K562 (cell line): Measurements from ENCODE around the gene SFT2D2. TPM values are rescaled to one million over a fixed set of nuclear protein-coding genes. Genes with fewer than 3 reads are reported as not detected.

Experiments used
- CEBPG ChIP-seq, 3 experiments: fragments of 200-800 bp in 1 of 3; sonication (Bioruptor generic) in 1 of 3; sonication (generic) in 1 of 3; formaldehyde crosslinking in 1 of 3; IDR thresholded peaks in 2 of 3; conservative IDR thresholded peaks in 1 of 3; 2 replicates each; pipeline versions ENCODE4 v1.6.1 to v1.8.0; 2016 to 2022; ENCODE audit warnings: missing compliant biosample characterization in 2 of 3, missing genetic modification characterization in 2 of 3, mild to moderate bottlenecking in 1 of 3, missing genetic modification reagents in 1 of 3
- HDAC2 ChIP-seq: fragments of 450-650 bp; IDR thresholded peaks from 2 replicates; pipeline ENCODE4 v1.6.1; 2016; ENCODE audit warnings: mild to moderate bottlenecking
- MAZ ChIP-seq, 2 experiments: fragments of 450-650 bp in 1 of 2; sonication (generic) in 1 of 2; formaldehyde crosslinking; IDR thresholded peaks in 1 of 2; conservative IDR thresholded peaks in 1 of 2; 2 replicates each; pipeline versions ENCODE4 v1.4.0 to v1.5.0; 2020; ENCODE audit warnings: mild to moderate bottlenecking in 1 of 2, missing genetic modification reagents in 1 of 2
- MECOM ChIP-seq: fragments of 250-450 bp; sonication (Bioruptor Pico); IDR thresholded peaks from 2 replicates; pipeline ENCODE4 v1.8.0; 2022; ENCODE audit warnings: inconsistent platforms
- NBN ChIP-seq: fragments of 450-650 bp; IDR thresholded peaks from 2 replicates; pipeline ENCODE4 v1.6.1; 2016; ENCODE audit warnings: low read depth, mild to moderate bottlenecking
- PRMT5 ChIP-seq: sonication (generic); formaldehyde crosslinking; IDR thresholded peaks from 2 replicates; pipeline ENCODE4 v1.5.0; 2020; ENCODE audit warnings: missing genetic modification reagents
- RBFOX2 ChIP-seq: fragments of 200-400 bp; formaldehyde crosslinking; IDR thresholded peaks from 2 replicates; pipeline ENCODE4 v1.6.1; 2017; ENCODE audit warnings: low read depth, mild to moderate bottlenecking, low read length, moderate library complexity
- SIN3A ChIP-seq, 2 experiments: fragments of 150-350 bp in 1 of 2; IDR thresholded peaks; 2 replicates each; pipeline ENCODE4 v1.6.1; 2011 to 2016; ENCODE audit warnings: borderline replicate concordance in 2 of 2, low read depth in 2 of 2, low read length in 2 of 2, mild to moderate bottlenecking in 2 of 2, moderate library complexity in 2 of 2; ENCODE audit not compliant: control insufficient read depth in 1 of 2
- SMARCA5 ChIP-seq: fragments of 450-650 bp; IDR thresholded peaks from 2 replicates; pipeline ENCODE4 v1.6.1; 2016
- U2AF2 ChIP-seq: fragments of 200-400 bp; formaldehyde crosslinking; optimal IDR thresholded peaks from 2 replicates; pipeline ENCODE3; 2017; ENCODE audit warnings: low read depth, mild to moderate bottlenecking, low read length
- polyA plus RNA-seq, 8 experiments: library from polyadenylated mRNA; depleted of rRNA in 4 of 8; stranded (reverse) in 5 of 8; unstranded in 3 of 8; fragments of >200 nt; fragmentation: Nextera tagmentation in 2 of 8; fragmentation: Illumina TruSeq in 1 of 8; extraction: Ambion mirVana in 2 of 8; extraction: Trizol in 1 of 8; gene quantifications; 2 replicates each; pipeline versions ENCODE4 v1.2.1 to v1.2.3, GENCODE V29; 2011 to 2014; ENCODE audit warnings: inconsistent platforms in 1 of 8, missing spikeins in 1 of 8
- total RNA-seq, 7 experiments: library from RNA; depleted of rRNA in 6 of 7; stranded (reverse); fragments of >200 nt in 6 of 7; fragmentation: Illumina TruSeq in 2 of 7; extraction: Trizol in 2 of 7; gene quantifications; 2 replicates each; pipeline versions ENCODE4 v1.2.1 to v1.2.3, GENCODE V29; 2011 to 2021; ENCODE audit warnings: low replicate concordance in 1 of 7
- TF ChIP-seq, protein P1 (sequence below): sonication (generic); formaldehyde crosslinking; IDR thresholded peaks from 2 replicates; pipeline ENCODE4 v1.8.0; 2022; ENCODE audit warnings: mild to moderate bottlenecking, missing genetic modification reagents
- TF ChIP-seq, protein P2 (sequence below): fragments of 450-650 bp; IDR thresholded peaks from 2 replicates; pipeline ENCODE4 v1.6.1; 2014; ENCODE audit warnings: low read depth, mild to moderate bottlenecking, moderate library complexity, borderline replicate concordance
- TF ChIP-seq, protein P3 (sequence below), 2 experiments: fragments of 450-650 bp in 1 of 2; sonication (generic) in 1 of 2; formaldehyde crosslinking in 1 of 2; IDR thresholded peaks in 1 of 2; conservative IDR thresholded peaks in 1 of 2; 2 replicates each; pipeline versions ENCODE4 v1.6.1 to v1.8.1; 2016 to 2023; ENCODE audit warnings: mild to moderate bottlenecking in 2 of 2, moderate library complexity in 2 of 2, inconsistent platforms in 1 of 2, missing genetic modification reagents in 1 of 2
- TF ChIP-seq, protein P4 (sequence below): fragments of 450-650 bp; IDR thresholded peaks from 2 replicates; pipeline ENCODE4 v1.6.1; 2016; ENCODE audit warnings: missing biosample characterization, missing genetic modification characterization
- TF ChIP-seq, protein P5 (sequence below): sonication (generic); formaldehyde crosslinking; IDR thresholded peaks from 2 replicates; pipeline ENCODE4 v1.5.0; 2020; ENCODE audit warnings: missing genetic modification reagents

Gene SFT2D2
- total and polyA plus RNA-seq, 9 of the 15 experiments (the other 6 are each of a cell fraction or from before 2014, with no cell fraction given) = 3.4 to 50.1 (median 21.6) TPM

DNA sequence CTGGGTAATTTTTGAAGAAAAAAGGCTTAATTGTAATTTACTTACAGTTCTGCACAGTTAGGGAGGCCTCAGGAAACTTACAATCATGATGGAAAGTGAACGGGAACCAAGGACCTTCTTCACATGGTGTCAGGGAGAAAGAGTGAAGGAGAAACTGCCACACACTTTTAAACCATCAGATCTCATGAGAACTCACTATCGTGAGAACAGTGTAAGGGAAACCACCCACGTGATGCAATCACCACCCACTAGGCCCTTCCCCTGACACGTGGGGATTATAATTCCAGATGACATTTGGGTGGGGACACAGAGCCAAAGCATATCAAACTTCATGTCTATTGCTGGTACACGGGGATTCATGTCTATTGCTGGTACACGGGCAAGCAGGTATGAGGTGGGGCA lies 5.3 kb upstream of the SFT2D2 start (continued):
- TF ChIP-seq, protein P1, sequence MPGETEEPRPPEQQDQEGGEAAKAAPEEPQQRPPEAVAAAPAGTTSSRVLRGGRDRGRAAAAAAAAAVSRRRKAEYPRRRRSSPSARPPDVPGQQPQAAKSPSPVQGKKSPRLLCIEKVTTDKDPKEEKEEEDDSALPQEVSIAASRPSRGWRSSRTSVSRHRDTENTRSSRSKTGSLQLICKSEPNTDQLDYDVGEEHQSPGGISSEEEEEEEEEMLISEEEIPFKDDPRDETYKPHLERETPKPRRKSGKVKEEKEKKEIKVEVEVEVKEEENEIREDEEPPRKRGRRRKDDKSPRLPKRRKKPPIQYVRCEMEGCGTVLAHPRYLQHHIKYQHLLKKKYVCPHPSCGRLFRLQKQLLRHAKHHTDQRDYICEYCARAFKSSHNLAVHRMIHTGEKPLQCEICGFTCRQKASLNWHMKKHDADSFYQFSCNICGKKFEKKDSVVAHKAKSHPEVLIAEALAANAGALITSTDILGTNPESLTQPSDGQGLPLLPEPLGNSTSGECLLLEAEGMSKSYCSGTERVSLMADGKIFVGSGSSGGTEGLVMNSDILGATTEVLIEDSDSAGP (CRISPR knock-in tag) = 0 out of 2 replicates have a peak, but pooled peaks have one; percentile 27
- peak in 1 of 2 experiments; percentile 26; a peak in 1 of 4 replicates for TF ChIP-seq MAZ (CRISPR knock-in tag; conservative IDR thresholded peaks at IDR 0.05 in 1 of 2, IDR thresholded peaks at IDR 0.05 in 1 of 2)
- TF ChIP-seq SIN3A (IDR thresholded peaks at IDR 0.05; ENCODE audit: borderline replicate concordance in 2 of 2, control insufficient read depth in 1 of 2, low read depth in 2 of 2, low read length in 2 of 2) = no peak
- no peak for TF ChIP-seq PRMT5 (CRISPR knock-in tag)
- TF ChIP-seq SMARCA5 = no peak
- peak; percentile 55; the same call in 1 of the 2 replicates for TF ChIP-seq HDAC2
- TF ChIP-seq, protein P2, sequence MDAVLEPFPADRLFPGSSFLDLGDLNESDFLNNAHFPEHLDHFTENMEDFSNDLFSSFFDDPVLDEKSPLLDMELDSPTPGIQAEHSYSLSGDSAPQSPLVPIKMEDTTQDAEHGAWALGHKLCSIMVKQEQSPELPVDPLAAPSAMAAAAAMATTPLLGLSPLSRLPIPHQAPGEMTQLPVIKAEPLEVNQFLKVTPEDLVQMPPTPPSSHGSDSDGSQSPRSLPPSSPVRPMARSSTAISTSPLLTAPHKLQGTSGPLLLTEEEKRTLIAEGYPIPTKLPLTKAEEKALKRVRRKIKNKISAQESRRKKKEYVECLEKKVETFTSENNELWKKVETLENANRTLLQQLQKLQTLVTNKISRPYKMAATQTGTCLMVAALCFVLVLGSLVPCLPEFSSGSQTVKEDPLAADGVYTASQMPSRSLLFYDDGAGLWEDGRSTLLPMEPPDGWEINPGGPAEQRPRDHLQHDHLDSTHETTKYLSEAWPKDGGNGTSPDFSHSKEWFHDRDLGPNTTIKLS = peak; percentile 83; the same call in 1 of the 2 replicates
- peak; percentile 87 for TF ChIP-seq CEBPG (CRISPR knock-in tag; IDR thresholded peaks at IDR 0.05)
- peak; percentile 85 to 91 for TF ChIP-seq CEBPG (tag; conservative IDR thresholded peaks at IDR 0.05 in 1 of 2, IDR thresholded peaks at IDR 0.05 in 1 of 2)
- TF ChIP-seq U2AF2 = no peak
- TF ChIP-seq, protein P3, sequence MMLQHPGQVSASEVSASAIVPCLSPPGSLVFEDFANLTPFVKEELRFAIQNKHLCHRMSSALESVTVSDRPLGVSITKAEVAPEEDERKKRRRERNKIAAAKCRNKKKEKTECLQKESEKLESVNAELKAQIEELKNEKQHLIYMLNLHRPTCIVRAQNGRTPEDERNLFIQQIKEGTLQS (IDR thresholded peaks at IDR 0.05) = peak; percentile 96
- TF ChIP-seq, protein P3 (CRISPR knock-in tag; conservative IDR thresholded peaks at IDR 0.05) = peak; percentile 48
- peak; percentile 67 for TF ChIP-seq RBFOX2
- TF ChIP-seq MECOM (CRISPR knock-in tag) = peak; percentile 73; the same call in 1 of the 2 replicates
- TF ChIP-seq NBN = peak; percentile 33; the same call in 1 of the 2 replicates
- TF ChIP-seq, protein P4, sequence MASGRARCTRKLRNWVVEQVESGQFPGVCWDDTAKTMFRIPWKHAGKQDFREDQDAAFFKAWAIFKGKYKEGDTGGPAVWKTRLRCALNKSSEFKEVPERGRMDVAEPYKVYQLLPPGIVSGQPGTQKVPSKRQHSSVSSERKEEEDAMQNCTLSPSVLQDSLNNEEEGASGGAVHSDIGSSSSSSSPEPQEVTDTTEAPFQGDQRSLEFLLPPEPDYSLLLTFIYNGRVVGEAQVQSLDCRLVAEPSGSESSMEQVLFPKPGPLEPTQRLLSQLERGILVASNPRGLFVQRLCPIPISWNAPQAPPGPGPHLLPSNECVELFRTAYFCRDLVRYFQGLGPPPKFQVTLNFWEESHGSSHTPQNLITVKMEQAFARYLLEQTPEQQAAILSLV (tag) = 0 out of 2 replicates have a peak, but pooled peaks have one; percentile 70
- TF ChIP-seq, protein P5, sequence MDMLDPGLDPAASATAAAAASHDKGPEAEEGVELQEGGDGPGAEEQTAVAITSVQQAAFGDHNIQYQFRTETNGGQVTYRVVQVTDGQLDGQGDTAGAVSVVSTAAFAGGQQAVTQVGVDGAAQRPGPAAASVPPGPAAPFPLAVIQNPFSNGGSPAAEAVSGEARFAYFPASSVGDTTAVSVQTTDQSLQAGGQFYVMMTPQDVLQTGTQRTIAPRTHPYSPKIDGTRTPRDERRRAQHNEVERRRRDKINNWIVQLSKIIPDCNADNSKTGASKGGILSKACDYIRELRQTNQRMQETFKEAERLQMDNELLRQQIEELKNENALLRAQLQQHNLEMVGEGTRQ (CRISPR knock-in tag) = peak; percentile 93
